Hepatocyte (in vitro differentiated cells): Measurements from ENCODE around the gene TRIM6. TPM values are rescaled to one million over a fixed set of nuclear protein-coding genes. Genes with fewer than 3 reads are reported as not detected.

Experiments
- DNase-seq: peaks from one replicate; pipeline ENCODE4 v3.0.0-alpha.2; 2016; ENCODE audit warnings: low spot score
- H2AFZ ChIP-seq: fragments of 200-600 bp; sonication (generic); 2 replicates; pipeline ENCODE4 v1.6.0; 2016; ENCODE audit warnings: antibody characterized with exemption, mild to moderate bottlenecking
- H3K27ac ChIP-seq: fragments of 200-600 bp; sonication (generic); 2 replicates; pipeline ENCODE4 v1.5.1; 2016; ENCODE audit warnings: mild to moderate bottlenecking
- H3K27me3 ChIP-seq: fragments of 200-600 bp; sonication (generic); 2 replicates; pipeline ENCODE4 v1.6.1; 2016
- H3K36me3 ChIP-seq: fragments of 200-600 bp; sonication (generic); replicated peaks from 2 replicates; pipeline ENCODE4 v1.5.1; 2016; ENCODE audit warnings: low read depth; ENCODE audit not compliant: insufficient read depth
- H3K4me1 ChIP-seq: fragments of 200-600 bp; sonication (generic); 2 replicates; pipeline ENCODE4 v1.5.1; 2016; ENCODE audit warnings: mild to moderate bottlenecking, moderate library complexity; ENCODE audit not compliant: insufficient read depth
- H3K4me2 ChIP-seq: fragments of 200-600 bp; sonication (generic); 2 replicates; pipeline ENCODE4 v1.6.0; 2016
- H3K4me3 ChIP-seq: fragments of 200-600 bp; sonication (generic); 2 replicates; pipeline ENCODE4 v1.5.1; 2016; ENCODE audit warnings: mild to moderate bottlenecking
- H3K79me2 ChIP-seq: fragments of 200-600 bp; sonication (generic); 2 replicates; pipeline ENCODE4 v1.6.0; 2017; ENCODE audit warnings: mild to moderate bottlenecking
- H3K9me2 ChIP-seq: fragments of 200-600 bp; sonication (generic); replicated peaks from 2 replicates; pipeline ENCODE4 v1.6.0; 2017; ENCODE audit warnings: mild to moderate bottlenecking; ENCODE audit not compliant: insufficient read depth
- H3K9me3 ChIP-seq: fragments of 200-600 bp; sonication (generic); 2 replicates; pipeline ENCODE4 v1.5.1; 2016; ENCODE audit warnings: low read depth, mild to moderate bottlenecking
- H4K20me1 ChIP-seq: fragments of 200-600 bp; sonication (generic); 2 replicates; pipeline ENCODE4 v1.6.0; 2016; ENCODE audit warnings: mild to moderate bottlenecking; ENCODE audit not compliant: insufficient read depth, poor library complexity, severe bottlenecking
- EZH2 ChIP-seq: fragments of 200-600 bp; sonication (generic); IDR thresholded peaks from 2 replicates; pipeline ENCODE4 v1.6.1; 2016; ENCODE audit warnings: antibody characterized with exemption, mild to moderate bottlenecking, borderline replicate concordance
- EZH2phosphoT487 ChIP-seq: fragments of 200-600 bp; sonication (generic); IDR thresholded peaks from one replicate; pipeline ENCODE4 v1.6.1; 2018; ENCODE audit warnings: antibody characterized with exemption, mild to moderate bottlenecking, low read depth, moderate library complexity; ENCODE audit not compliant: unreplicated experiment, severe bottlenecking
- WGBS: methylation state at CpG from one replicate; pipeline ENCODE4 v1.1.6; 2016; ENCODE audit warnings: low lambda C conversion rate; ENCODE audit errors: missing lambda C conversion rate; 5-methylcytosine and 5-hydroxymethylcytosine counted together
- polyA plus RNA-seq: library from polyadenylated mRNA; unstranded; fragments of >200 nt; fragmentation: Nextera tagmentation; extraction: Ambion mirVana; gene quantifications from 2 replicates; pipeline ENCODE4 v1.2.1, GENCODE V29; 2016
- total RNA-seq: library from RNA; depleted of rRNA; stranded (reverse); fragments of >200 nt; gene quantifications from 2 replicates; pipeline ENCODE4 v1.2.3, GENCODE V29; 2014
- TF ChIP-seq, protein P1 (sequence below): fragments of 200-600 bp; sonication (generic); IDR thresholded peaks from 2 replicates; pipeline ENCODE4 v1.5.1; 2016; ENCODE audit warnings: antibody characterized with exemption, mild to moderate bottlenecking; ENCODE audit not compliant: poor library complexity

TRIM6 gene
- total and polyA plus RNA-seq, 2 experiments from 2014 or later = 4.3 to 10.7 TPM

DNA sequence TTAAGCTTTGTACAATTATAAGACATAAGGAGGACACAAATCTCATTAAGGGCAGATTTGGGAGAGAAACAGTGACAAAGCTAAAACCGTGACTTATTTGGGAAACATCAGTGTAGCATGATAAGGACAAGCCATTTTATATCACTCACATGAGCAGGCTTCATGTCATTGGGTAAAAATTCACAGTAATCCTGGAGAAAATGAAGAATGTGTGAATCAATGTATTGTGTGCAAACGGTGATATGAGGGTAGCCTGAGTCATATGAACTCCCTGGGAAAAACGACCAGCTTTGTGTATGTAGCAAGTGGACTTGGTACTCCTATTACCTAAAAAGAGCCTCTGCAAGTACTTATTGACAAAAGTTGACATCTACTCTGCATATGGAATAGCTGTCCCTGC is 22.4 kb downstream of the TRIM6 start:
- H3K79me2 ChIP-seq = no peaks in the 10 kb centered on the region
- peaks cover 24% of the 10 kb centered on the region for H3K4me1 ChIP-seq
- no peaks in the 10 kb centered on the region for H3K9me2 ChIP-seq
- H3K4me3 ChIP-seq = no peak overlapping the region
- TF ChIP-seq EZH2 (no peak), EZH2phosphoT487 (no peak)
- TF ChIP-seq, protein P1, sequence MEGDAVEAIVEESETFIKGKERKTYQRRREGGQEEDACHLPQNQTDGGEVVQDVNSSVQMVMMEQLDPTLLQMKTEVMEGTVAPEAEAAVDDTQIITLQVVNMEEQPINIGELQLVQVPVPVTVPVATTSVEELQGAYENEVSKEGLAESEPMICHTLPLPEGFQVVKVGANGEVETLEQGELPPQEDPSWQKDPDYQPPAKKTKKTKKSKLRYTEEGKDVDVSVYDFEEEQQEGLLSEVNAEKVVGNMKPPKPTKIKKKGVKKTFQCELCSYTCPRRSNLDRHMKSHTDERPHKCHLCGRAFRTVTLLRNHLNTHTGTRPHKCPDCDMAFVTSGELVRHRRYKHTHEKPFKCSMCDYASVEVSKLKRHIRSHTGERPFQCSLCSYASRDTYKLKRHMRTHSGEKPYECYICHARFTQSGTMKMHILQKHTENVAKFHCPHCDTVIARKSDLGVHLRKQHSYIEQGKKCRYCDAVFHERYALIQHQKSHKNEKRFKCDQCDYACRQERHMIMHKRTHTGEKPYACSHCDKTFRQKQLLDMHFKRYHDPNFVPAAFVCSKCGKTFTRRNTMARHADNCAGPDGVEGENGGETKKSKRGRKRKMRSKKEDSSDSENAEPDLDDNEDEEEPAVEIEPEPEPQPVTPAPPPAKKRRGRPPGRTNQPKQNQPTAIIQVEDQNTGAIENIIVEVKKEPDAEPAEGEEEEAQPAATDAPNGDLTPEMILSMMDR = no peak
- no peaks in the 10 kb centered on the region for H4K20me1 ChIP-seq
- H3K9me3 ChIP-seq = no peaks in the 10 kb centered on the region
- 71% methylated on average over 3 of the region's 3 CpGs for WGBS
- no peaks in the 10 kb centered on the region for H3K36me3 ChIP-seq
- DNase-seq = peak; percentile 47
- no peak overlapping the region for H2AFZ ChIP-seq
- H3K27me3 ChIP-seq = no peaks in the 10 kb centered on the region
- peak overlapping the region; percentile 49 for H3K27ac ChIP-seq
- H3K4me2 ChIP-seq = no peak overlapping the region

DNA sequence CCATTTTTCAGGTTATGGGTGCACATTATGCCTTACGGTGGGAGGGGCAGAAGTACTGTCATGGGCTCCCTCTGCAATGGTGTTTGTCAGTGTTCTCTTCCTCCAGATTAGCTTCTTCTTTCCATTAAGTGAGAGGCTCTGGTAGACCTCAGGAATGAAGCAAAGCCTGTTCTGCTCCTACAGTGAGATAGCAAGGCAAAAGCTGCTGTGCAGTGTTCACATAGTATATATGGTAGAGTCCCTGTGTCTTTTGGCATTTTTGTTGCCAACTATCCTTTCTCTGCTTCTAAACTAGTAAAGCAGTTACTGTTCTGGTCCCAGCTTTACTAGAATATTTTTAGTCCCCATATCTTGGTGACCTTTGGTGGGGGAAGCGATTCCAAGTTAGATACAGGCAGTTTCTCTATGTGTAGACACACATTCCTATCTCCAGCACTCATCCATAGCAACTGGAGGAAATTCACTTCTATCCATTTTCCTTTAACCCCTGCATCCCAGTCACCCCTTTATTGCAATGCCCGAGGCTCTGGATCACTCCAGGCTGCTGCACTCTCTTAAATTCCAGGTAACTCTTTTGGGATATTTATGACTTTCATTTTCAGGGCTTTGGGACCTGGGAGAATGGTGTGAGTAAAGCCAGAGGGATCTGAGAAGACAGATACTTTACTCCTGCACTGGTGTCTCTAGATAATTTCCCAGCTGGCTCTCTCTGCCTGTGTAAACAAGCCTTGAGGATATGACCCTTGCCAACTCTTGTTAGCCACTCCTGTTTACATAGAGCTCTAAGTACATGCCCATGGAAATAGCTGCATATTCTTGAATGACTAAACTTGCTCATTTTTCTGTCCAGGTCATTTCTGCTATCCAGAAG is 24.4 kb downstream of the TRIM6 start:
- TF ChIP-seq EZH2phosphoT487 (no peak), EZH2 (no peak)
- TF ChIP-seq, protein P1 = no peak
- Histone ChIP-seq H3K27me3 (no peaks in the 10 kb centered on the region), H3K27ac (peak overlapping the region; percentile 84), H4K20me1 (no peaks in the 10 kb centered on the region), H3K9me3 (no peaks in the 10 kb centered on the region), H3K79me2 (no peaks in the 10 kb centered on the region), H3K9me2 (no peaks in the 10 kb centered on the region), H3K4me1 (peaks cover 31% of the 10 kb centered on the region), H3K4me2 (peak overlapping the region; percentile 65), H3K4me3 (no peak overlapping the region), H3K36me3 (no peaks in the 10 kb centered on the region), H2AFZ (peak overlapping the region; percentile 20)
- DNase-seq = peak; percentile 73
- 29% methylated on average over 3 of the region's 3 CpGs for WGBS

DNA sequence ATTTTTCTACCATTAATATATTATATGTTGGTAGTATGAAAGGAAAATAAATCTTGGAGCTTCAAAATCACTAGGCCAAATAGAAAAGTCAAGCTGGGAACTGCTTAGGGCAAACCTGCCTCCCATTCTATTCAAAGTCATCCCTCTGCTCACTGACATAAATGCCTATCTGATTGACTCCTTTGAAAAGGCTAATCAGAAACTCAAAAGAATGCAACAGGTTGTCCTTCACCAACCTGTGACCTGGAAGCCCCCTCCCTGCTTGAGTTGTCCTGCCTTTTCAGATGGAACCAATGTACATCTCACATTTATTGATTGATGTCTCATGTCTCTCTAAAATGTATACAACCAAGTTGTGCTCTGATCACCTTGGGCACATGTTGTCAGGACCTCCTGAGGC is 25.1 kb downstream of the TRIM6 start:
- no peaks in the 10 kb centered on the region for H3K79me2 ChIP-seq
- H3K4me3 ChIP-seq = no peak overlapping the region
- peak overlapping the region; percentile 84 for H3K27ac ChIP-seq
- peaks cover 37% of the 10 kb centered on the region for H3K4me1 ChIP-seq
- no peaks in the 10 kb centered on the region for H3K36me3 ChIP-seq
- H3K9me3 ChIP-seq = no peaks in the 10 kb centered on the region
- no peaks in the 10 kb centered on the region for H3K27me3 ChIP-seq
- H2AFZ ChIP-seq = no peak overlapping the region
- H3K9me2 ChIP-seq = no peaks in the 10 kb centered on the region
- no peaks in the 10 kb centered on the region for H4K20me1 ChIP-seq
- peak overlapping the region; percentile 65 for H3K4me2 ChIP-seq
- no peak for DNase-seq
- TF ChIP-seq EZH2 (no peak), EZH2phosphoT487 (no peak)
- TF ChIP-seq, protein P1 = no peak
